ENCODE measurements around the gene CDH23.

Gene CDH23

DNA sequence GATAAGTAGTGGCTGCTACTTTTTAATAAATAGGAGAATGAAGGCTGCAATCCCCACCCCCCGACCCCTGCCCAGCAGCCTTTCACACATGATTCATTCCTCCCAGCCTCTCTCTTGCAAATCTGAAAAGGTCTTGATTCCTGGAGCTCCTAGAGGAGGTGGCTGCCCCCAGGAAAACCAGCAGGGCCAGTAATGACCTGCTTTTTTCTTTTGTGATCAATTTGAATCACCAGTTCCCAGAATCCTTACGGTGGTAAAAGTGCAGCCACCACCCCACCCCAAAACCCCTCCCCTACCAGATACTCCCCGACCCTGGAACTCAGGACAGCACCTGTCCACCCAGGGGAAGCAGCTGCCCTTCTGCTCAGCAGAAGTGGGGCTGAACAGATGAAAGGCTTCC, 213.9 kb downstream of the CDH23 start:
- no peak for DNase-seq

DNA sequence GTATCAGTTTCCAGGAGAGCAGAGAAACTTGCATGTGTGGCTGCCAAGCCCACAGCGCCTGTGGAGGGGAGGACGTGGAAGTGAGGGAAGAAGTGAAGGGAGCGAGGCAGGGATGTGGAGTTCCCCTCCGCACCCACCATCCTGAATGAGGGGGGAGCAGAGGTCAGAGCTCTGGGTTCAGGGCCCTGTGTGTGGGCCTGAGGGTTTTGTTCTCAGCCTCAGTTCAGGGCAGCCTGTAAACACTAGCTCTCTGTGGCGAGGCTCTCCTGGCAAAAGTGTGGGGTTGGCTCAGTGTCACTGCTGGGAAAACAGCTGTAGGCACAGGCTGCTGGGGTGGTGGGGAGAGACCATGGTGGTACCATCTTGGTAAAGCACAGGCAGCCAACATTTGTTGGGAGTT, 214.4 kb downstream of the CDH23 start:
- no peak for DNase-seq

GRCh38 chr10:71611709-71612422, 215.1 kb downstream of the CDH23 start:
- DNase-seq, result no peak

DNA sequence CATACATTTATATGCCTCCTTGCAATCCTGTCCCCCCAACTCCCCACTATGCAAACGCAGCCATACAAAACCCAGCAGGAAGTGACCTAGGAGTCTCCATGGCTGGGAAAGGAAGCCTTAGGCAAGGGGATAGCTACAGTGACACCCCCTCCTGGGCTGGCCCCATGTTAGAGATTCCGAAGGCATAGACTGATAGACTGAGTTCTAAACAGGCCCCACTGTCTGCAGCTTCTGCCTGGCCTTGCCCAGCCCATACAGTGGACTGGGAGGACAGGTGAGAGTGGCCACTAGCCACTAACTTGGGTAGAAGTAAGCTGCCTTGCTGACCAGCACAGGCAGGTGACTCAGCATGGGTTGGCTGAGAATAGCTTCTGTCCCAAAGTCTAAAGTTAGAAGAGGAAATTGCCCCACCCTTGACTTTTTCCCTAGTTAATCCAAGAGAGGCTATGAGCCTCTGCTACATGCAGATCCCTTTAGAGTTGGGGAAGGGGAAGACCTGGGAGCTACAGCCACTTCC, 216.6 kb downstream of the CDH23 start:
- no peak for DNase-seq

GRCh38 chr10:71613877-71614276, 217.2 kb downstream of the CDH23 start:
- no peak for DNase-seq

DNA sequence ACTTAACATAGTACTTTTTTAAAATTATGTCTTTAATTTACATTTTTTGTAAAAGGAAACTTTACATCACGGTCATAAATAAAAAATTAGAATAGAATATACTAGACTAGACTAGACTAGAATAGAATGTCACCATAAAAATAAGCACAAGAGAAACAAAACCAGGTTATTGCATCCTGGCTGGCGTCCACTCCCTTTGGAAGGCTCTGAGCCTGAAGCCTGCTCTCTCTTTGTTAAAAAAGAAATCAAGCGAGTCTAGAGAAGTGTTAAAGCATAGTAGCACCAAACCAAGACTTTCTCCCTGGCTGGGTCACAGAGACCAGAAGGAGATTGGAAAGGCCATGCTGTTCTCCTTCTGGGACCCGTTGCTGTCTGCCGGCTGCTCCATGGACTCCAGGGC, 218.2 kb downstream of the CDH23 start:
- DNase-seq, result no peak

DNA sequence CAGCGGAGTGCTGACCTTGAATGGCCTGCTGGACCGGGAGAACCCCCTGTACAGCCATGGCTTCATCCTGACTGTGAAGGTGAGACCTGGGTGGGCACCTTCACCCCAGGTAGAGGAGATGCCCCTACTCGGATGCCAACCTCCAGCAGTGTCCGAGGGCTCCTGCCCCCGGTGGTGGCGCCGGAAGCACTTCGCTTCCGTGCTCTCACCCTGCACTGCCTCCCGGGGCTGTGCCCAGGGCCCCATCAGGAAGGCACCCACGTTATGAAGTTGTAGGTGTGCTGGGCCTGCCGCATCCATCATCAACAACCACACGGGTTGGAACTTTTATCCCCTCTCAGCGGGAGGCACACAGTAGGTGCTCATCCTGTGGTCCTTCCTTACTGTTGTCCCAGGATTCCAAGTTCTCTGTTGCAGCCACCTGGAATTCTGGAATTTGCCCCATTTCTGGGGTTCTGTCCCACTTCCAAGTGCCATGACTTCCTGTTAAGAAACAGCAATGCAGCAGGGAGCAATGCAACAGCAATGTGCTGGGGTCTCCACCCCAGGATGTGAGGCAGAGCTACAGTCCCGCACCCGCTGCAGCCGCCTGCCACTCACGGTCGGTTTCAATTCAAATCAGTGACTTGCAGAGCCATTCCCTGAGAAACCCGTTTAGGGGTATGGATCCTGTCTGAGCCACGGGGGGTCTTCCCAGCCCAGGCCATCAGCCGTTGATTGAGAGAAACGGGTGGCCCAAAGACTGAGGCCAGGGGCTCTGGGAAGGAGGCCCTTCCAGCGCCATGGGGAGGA, 219.0 kb downstream of the CDH23 start:
- DNase-seq, result no peak

GRCh38 chr10:71616817-71617654, 220.3 kb downstream of the CDH23 start:
- DNase-seq, result no peak

- no peak for DNase-seq
These were observed 221.5 kb downstream of the CDH23 start for GRCh38 chr10:71618176-71618575.

DNA sequence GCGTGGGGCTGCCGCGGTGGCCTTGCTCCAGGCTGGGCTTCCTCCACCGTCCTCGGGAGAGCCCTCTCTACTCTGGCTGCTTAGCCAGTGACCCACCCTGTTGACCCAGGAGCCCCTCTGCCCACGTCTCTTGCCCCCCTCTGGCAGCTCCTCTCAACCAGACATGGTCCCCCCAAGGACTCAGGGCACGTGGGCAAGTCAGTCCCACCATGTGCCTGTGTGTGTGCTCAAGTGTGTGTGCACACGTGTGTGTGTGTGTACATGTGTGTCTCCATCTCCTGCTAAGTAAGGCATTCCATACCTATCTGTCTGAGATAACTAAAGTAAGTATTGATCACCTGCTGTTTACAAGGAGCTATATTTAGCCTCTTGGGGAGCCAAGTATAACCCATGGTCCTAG, 221.9 kb downstream of the CDH23 start:
- no peak for DNase-seq

DNA sequence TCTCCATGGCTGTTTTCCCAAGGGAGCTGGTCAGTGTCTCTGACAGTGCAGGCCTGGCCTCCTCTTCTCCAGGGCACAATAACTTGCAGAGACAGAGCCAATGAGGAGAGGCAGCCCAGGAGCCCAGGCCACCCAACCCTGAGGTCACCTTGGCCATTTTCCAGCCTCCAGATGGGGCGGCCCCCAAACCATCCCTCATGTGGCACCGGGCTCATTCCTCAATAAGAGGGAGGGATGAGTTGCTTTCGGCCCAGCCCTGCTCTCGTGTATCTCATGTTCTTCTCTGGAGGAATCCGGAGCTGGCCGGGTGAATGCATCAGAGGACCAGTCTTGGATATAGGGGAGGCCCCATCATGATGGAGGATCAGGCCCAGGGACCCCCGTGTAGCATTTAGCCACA, 223.9 kb downstream of the CDH23 start:
- DNase-seq, result no peak

- DNase-seq, result no peak
These were observed 224.8 kb downstream of the CDH23 start for GRCh38 chr10:71621231-71622153.

DNA sequence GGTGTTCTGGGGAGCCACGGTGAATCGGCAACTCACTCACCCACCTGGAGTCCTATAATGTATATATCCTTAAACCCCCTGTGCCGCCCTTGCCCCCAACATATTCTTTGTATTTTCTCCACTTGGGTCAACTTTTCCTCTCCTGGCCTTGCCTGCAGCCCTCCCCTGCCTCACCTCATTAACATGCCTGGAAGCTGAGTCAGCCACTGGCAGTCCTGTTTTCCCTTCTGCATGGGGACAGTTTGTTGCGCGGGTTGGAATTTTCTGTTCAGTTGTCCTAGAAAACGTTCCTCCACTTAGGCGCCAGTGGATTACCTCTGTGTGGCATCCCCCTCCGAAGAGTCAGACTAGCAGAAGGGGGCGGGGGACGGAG, 225.4 kb downstream of the CDH23 start:
- DNase-seq, result no peak

GRCh38 chr10:71622616-71623015, 225.9 kb downstream of the CDH23 start:
- no peak for DNase-seq

GRCh38 chr10:71623098-71623985, 226.6 kb downstream of the CDH23 start:
- no peak for DNase-seq

DNA sequence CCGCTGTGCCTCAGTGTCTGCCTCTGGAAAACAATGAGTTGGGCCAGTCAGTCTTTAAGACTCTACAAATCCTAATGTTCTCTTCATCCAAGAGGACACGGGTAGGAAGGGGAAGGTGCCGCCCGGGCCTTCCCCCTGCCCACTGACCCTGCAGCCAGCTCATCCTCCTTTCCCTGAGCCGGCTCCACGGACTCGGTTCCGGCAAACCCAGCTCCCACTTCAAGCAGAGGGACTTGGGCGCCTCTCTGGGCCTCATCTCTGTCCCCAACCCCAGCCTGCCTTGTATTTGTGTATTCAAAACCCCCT, 227.2 kb downstream of the CDH23 start:
- DNase-seq, result no peak

GRCh38 chr10:71625445-71626175, 228.9 kb downstream of the CDH23 start:
- DNase-seq, result no peak

DNA sequence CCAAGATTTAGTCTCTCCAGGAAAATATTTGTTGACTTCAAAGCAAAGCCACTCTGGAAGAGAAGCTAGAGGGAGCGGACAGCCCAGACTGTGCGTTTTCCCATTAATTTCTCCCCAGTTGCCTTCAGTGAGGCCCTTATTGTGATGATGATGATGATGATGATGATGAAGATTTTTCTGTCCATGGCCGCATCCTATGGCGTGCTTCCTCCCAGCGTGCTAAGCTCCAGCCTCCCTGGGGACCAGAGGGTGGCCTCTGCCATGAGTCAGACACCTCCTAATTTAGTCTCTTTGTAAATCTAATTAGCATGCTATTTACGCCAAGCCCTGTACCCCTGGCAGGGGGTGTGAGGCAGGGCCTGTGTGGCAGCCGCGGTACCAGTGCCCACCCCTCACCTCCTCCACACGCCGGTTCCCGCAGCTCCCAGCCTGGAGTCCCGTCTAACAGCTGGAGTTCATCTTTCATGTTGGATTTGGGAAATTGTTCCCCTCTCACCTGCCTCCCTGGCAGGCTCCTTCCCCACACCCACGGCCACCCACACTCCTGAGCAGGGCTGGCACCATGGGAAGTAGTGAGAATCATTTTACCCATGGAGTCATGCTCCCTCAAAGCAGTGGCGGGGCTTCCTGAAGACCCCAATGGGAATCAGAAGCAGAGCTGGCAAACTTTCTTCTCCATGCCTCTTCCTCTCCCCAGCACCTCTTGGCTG, 230.7 kb downstream of the CDH23 start:
- no peak for DNase-seq

GRCh38 chr10:71627956-71628355, 231.2 kb downstream of the CDH23 start:
- no peak for DNase-seq

DNA sequence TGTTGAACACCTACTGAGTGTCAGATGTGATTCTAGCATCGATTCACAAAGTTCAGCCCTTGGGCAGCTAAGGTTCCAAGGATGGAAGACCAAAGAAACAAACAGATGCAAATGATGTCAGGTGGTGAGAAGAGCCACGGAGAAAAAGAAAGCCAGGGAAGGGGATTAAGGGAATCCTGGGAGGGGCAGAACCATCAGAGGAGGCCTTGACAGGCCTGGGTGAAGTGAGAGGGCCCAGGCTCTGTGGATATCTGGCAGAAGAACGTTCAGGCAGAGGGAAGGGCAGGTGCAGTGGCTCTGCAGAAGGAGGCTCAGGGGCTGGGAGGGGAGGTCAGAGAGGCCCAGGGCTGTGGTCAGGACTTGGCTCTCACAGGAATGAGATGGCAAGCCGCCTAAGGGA, 232.4 kb downstream of the CDH23 start:
- no peak for DNase-seq

Data from DMS79 treated with DMSO at 0.1 percent for 48 hours (cell line).